HG02884 (cell line): Measurements from ENCODE around the gene SLC39A2.
"Not testable (repeated sequence)": the region's sequence is repeated elsewhere in the genome, so short reads cannot be mapped to it uniquely, and the experiment has no call there.

Source experiments
- ATAC-seq: cut with Tn5 transposase; IDR thresholded peaks from one replicate; pipeline ENCODE4 v1.9.1; 2021; ENCODE audit warnings: mild to moderate bottlenecking, moderate library complexity; ENCODE audit not compliant: unreplicated experiment

The SLC39A2 gene

GRCh38 chr14:20998674-20999366, at the start of gene SLC39A2:
Gene SLC39A2 (plus strand): TSS chr14:20999293. CDS start chr14:20999447, 154 bp downstream.
- no peak for ATAC-seq

- not testable (repeated sequence) for ATAC-seq
These were observed 44.2 kb upstream of the SLC39A2 start, which contains the start of gene RNASE2 for GRCh38 chr14:20954736-20955537. Gene RNASE2 (plus strand): TSS chr14:20955487. CDS start chr14:20955772, 285 bp downstream.

- not testable (repeated sequence) for ATAC-seq
These were observed 43.6 kb upstream of the SLC39A2 start for GRCh38 chr14:20955538-20955873.

GRCh38 chr14:20956376-20956976, 42.6 kb upstream of the SLC39A2 start:
- ATAC-seq: no peak

GRCh38 chr14:20958946-20959345, 40.1 kb upstream of the SLC39A2 start:
- not testable (repeated sequence) for ATAC-seq

- ATAC-seq: no peak
These were observed 29.8 kb upstream of the SLC39A2 start for GRCh38 chr14:20969336-20969735.

- ATAC-seq: peak; percentile 10
These were observed 28.5 kb upstream of the SLC39A2 start for GRCh38 chr14:20970647-20970982.

- ATAC-seq: peak; percentile 90
These were observed 27.9 kb upstream of the SLC39A2 start for GRCh38 chr14:20970983-20971704.

- no peak for ATAC-seq
These were observed 27.4 kb upstream of the SLC39A2 start for GRCh38 chr14:20971705-20972021.

GRCh38 chr14:20973501-20973900, 25.6 kb upstream of the SLC39A2 start:
- no peak for ATAC-seq

- no peak for ATAC-seq
These were observed 22.8 kb upstream of the SLC39A2 start for GRCh38 chr14:20976291-20976690.

GRCh38 chr14:20978687-20979086, 20.4 kb upstream of the SLC39A2 start:
- ATAC-seq: no peak

GRCh38 chr14:20980906-20981305, 18.2 kb upstream of the SLC39A2 start:
- ATAC-seq: no peak

GRCh38 chr14:20982646-20983369, 16.3 kb upstream of the SLC39A2 start:
- ATAC-seq: no peak

- ATAC-seq: not testable (repeated sequence)
These were observed 13.4 kb upstream of the SLC39A2 start for GRCh38 chr14:20985650-20986049.

GRCh38 chr14:20986811-20987210, 12.3 kb upstream of the SLC39A2 start:
- ATAC-seq: no peak

GRCh38 chr14:20988717-20989470, 10.2 kb upstream of the SLC39A2 start:
- ATAC-seq: no peak

GRCh38 chr14:20989471-20989786, 9.7 kb upstream of the SLC39A2 start:
- ATAC-seq: no peak

GRCh38 chr14:20989787-20990600, 9.1 kb upstream of the SLC39A2 start, which contains the start of gene METTL17:
Gene METTL17 (plus strand): TSS chr14:20989980. CDS start chr14:20990003, 23 bp downstream.
- ATAC-seq: peak; percentile 94
